NCI-H2081 (cell line): ENCODE data around the gene TAS1R2.
"Not testable (repeated sequence)": the region's sequence is repeated elsewhere in the genome, so short reads cannot be mapped to it uniquely, and the experiment has no call there.

Source experiments
- DNase-seq, 2 experiments: peaks; one replicate each; lab custom pipeline; 2025; lab: John Stamatoyannopoulos, UW

Gene TAS1R2

GRCh38 chr1:18883636-18884418, 24.4 kb upstream of the TAS1R2 start:
- DNase-seq: peak; percentile 24 to 37

- no peak for DNase-seq
Observed at GRCh38 chr1:18883079-18883478, 23.6 kb upstream of the TAS1R2 start.

- DNase-seq: no peak
Observed at GRCh38 chr1:18882486-18882885, 23.0 kb upstream of the TAS1R2 start.

- DNase-seq: no peak
Observed at GRCh38 chr1:18881642-18882431, 22.4 kb upstream of the TAS1R2 start.

GRCh38 chr1:18881164-18881563, 21.7 kb upstream of the TAS1R2 start:
- no peak for DNase-seq

GRCh38 chr1:18880585-18880984, 21.1 kb upstream of the TAS1R2 start:
- DNase-seq: no peak

- no peak for DNase-seq
Observed at GRCh38 chr1:18879791-18880309, 20.4 kb upstream of the TAS1R2 start.

GRCh38 chr1:18879215-18879790, 19.8 kb upstream of the TAS1R2 start:
- no peak for DNase-seq

- no peak for DNase-seq
Observed at GRCh38 chr1:18878538-18879214, 19.2 kb upstream of the TAS1R2 start.

GRCh38 chr1:18877282-18877681, 17.8 kb upstream of the TAS1R2 start:
- no peak for DNase-seq

GRCh38 chr1:18876210-18876609, 16.8 kb upstream of the TAS1R2 start:
- no peak for DNase-seq

- DNase-seq: no peak
Observed at GRCh38 chr1:18875796-18876128, 16.3 kb upstream of the TAS1R2 start.

- DNase-seq: peak; percentile 48 to 52
Observed at GRCh38 chr1:18875107-18875795, 15.8 kb upstream of the TAS1R2 start.

- no peak for DNase-seq
Observed at GRCh38 chr1:18874600-18874999, 15.1 kb upstream of the TAS1R2 start.

- no peak for DNase-seq
Observed at GRCh38 chr1:18874036-18874435, 14.6 kb upstream of the TAS1R2 start.

GRCh38 chr1:18872071-18872611, 12.7 kb upstream of the TAS1R2 start:
- DNase-seq: no peak

GRCh38 chr1:18871401-18872070, 12.1 kb upstream of the TAS1R2 start:
- no peak for DNase-seq

GRCh38 chr1:18870957-18871356, 11.5 kb upstream of the TAS1R2 start:
- DNase-seq: no peak

GRCh38 chr1:18870595-18870865, 11.1 kb upstream of the TAS1R2 start:
- not testable (repeated sequence) for DNase-seq

GRCh38 chr1:18869847-18870594, 10.6 kb upstream of the TAS1R2 start:
- no peak for DNase-seq
